DMS153 treated with DMSO at 0.1 percent for 48 hours (cell line): ENCODE measurements around the gene ASPDH.

Source experiments
- DNase-seq: peaks from one replicate; lab custom pipeline; 2025; ENCODE audit not compliant: unreplicated experiment; lab: John Stamatoyannopoulos, UW

Gene ASPDH

GRCh38 chr19:50513746-50514345 is at the start of gene ASPDH:
Gene ASPDH (minus strand): TSS chr19:50513913. CDS start chr19:50513823, 90 bp downstream.
- no peak for DNase-seq

- no peak for DNase-seq
Measured at GRCh38 chr19:50562996-50563395, 49.3 kb upstream of the ASPDH start.

GRCh38 chr19:50562329-50562728 is 48.6 kb upstream of the ASPDH start:
- no peak for DNase-seq

- DNase-seq, result no peak
Measured at GRCh38 chr19:50559636-50560035, 45.9 kb upstream of the ASPDH start.

- DNase-seq, result no peak
Measured at GRCh38 chr19:50558449-50558848, 44.7 kb upstream of the ASPDH start.

- no peak for DNase-seq
Measured at GRCh38 chr19:50558039-50558438, 44.3 kb upstream of the ASPDH start.

GRCh38 chr19:50557009-50557613 is 43.4 kb upstream of the ASPDH start:
- DNase-seq, result no peak

- DNase-seq, result peak; percentile 3
Measured at GRCh38 chr19:50556282-50557008, 42.7 kb upstream of the ASPDH start.

- no peak for DNase-seq
Measured at GRCh38 chr19:50555450-50556281, 42.0 kb upstream of the ASPDH start.

GRCh38 chr19:50555033-50555432 is 41.3 kb upstream of the ASPDH start:
- DNase-seq, result no peak

GRCh38 chr19:50554212-50554611 is 40.5 kb upstream of the ASPDH start:
- no peak for DNase-seq

- no peak for DNase-seq
Measured at GRCh38 chr19:50553134-50553703, 39.5 kb upstream of the ASPDH start.

- no peak for DNase-seq
Measured at GRCh38 chr19:50552540-50552939, 38.8 kb upstream of the ASPDH start.

GRCh38 chr19:50551715-50552187 is 38.0 kb upstream of the ASPDH start:
- DNase-seq, result no peak

GRCh38 chr19:50551034-50551714 is 37.5 kb upstream of the ASPDH start:
- no peak for DNase-seq

- no peak for DNase-seq
Measured at GRCh38 chr19:50550594-50550966, 36.9 kb upstream of the ASPDH start.

- no peak for DNase-seq
Measured at GRCh38 chr19:50549927-50550593, 36.3 kb upstream of the ASPDH start.

- no peak for DNase-seq
Measured at GRCh38 chr19:50549059-50549926, 35.6 kb upstream of the ASPDH start.
